Right lung (tissue), 10 donors: Measurements from ENCODE around the gene ADK. TPM values are rescaled to one million over a fixed set of nuclear protein-coding genes. Genes with fewer than 3 reads are reported as not detected.

ENCODE experiments used
- DNase-seq, 2 donors: peaks; one replicate each; pipeline ENCODE4 v3.0.0-alpha.2; 2013
- long read RNA-seq, 8 donors: transcript quantifications; one replicate each; lab custom pipeline, GENCODE V29; 2026
- polyA plus RNA-seq, 5 donors: library from polyadenylated mRNA; unstranded; fragments of 120-200 nt; gene quantifications; one replicate each; pipeline versions ENCODE4 v1.2.1 to v1.2.3, GENCODE V29; 2013; ENCODE audit warnings: inconsistent platforms in 1 of 5, low replicate concordance in 1 of 5; ENCODE audit not compliant: insufficient read length in 5 of 5, insufficient read depth in 1 of 5

The ADK gene
- polyA plus RNA-seq = 10 to 100 TPM; 44.0 to 74.0 (median 58.8) TPM
- long read RNA-seq, donor 1, transcript ADK-201 (11 exons, 1,169 nt) = minor isoform, 12 of 26 reads
- long read RNA-seq, donor 1, transcript ADK-202 (11 exons, 2,083 nt) = major isoform, 13 of 26 reads
- long read RNA-seq, donor 1, partial matches to known transcripts = 0 of 26 reads
- long read RNA-seq, donor 1, other reads (novel, unspliced or antisense) = 0 of 26 reads
- long read RNA-seq, donor 2, transcript ADK-201 (11 exons, 1,169 nt) = major isoform, 11 of 15 reads
- long read RNA-seq, donor 2, partial matches to known transcripts = 0 of 15 reads
- long read RNA-seq, donor 2, other reads (novel, unspliced or antisense) = 0 of 15 reads
- long read RNA-seq, donor 3, partial matches to known transcripts = 5 of 10 reads
- long read RNA-seq, donor 3, other reads (novel, unspliced or antisense) = 0 of 10 reads
- long read RNA-seq, donor 4, transcript ADK-201 (11 exons, 1,169 nt) = major isoform, 6 of 11 reads
- long read RNA-seq, donor 4, partial matches to known transcripts = 0 of 11 reads
- long read RNA-seq, donor 4, other reads (novel, unspliced or antisense) = 0 of 11 reads
- long read RNA-seq, donor 5, transcript ADK-202 (11 exons, 2,083 nt) = minor isoform, 12 of 36 reads
- long read RNA-seq, donor 5, transcript ADK-201 (11 exons, 1,169 nt) = major isoform, 15 of 36 reads
- long read RNA-seq, donor 5, partial matches to known transcripts = 8 of 36 reads
- long read RNA-seq, donor 5, other reads (novel, unspliced or antisense) = 0 of 36 reads
- long read RNA-seq, donor 6, transcript ADK-201 (11 exons, 1,169 nt) = minor isoform, 7 of 28 reads
- long read RNA-seq, donor 6, transcript ADK-202 (11 exons, 2,083 nt) = major isoform, 11 of 28 reads
- long read RNA-seq, donor 6, partial matches to known transcripts = 10 of 28 reads
- long read RNA-seq, donor 6, other reads (novel, unspliced or antisense) = 0 of 28 reads
- long read RNA-seq, donor 7, transcript ADK-201 (11 exons, 1,169 nt) = major isoform, 5 of 12 reads
- long read RNA-seq, donor 7, transcript ADK-202 (11 exons, 2,083 nt) = major isoform, 5 of 12 reads
- long read RNA-seq, donor 7, partial matches to known transcripts = 0 of 12 reads
- long read RNA-seq, donor 7, other reads (novel, unspliced or antisense) = 0 of 12 reads
- long read RNA-seq, donor 8, transcript ADK-202 (11 exons, 2,083 nt) = major isoform, 5 of 8 reads
- long read RNA-seq, donor 8, partial matches to known transcripts = 0 of 8 reads
- long read RNA-seq, donor 8, other reads (novel, unspliced or antisense) = 0 of 8 reads

- DNase-seq = peak; percentile 99
These were observed at the start of gene ADK for GRCh38 chr10:74150990-74151878. Gene ADK, plus strand, starts transcription at chr10:74151221. Its CDS starts 58 bp downstream, at chr10:74151279.

DNA sequence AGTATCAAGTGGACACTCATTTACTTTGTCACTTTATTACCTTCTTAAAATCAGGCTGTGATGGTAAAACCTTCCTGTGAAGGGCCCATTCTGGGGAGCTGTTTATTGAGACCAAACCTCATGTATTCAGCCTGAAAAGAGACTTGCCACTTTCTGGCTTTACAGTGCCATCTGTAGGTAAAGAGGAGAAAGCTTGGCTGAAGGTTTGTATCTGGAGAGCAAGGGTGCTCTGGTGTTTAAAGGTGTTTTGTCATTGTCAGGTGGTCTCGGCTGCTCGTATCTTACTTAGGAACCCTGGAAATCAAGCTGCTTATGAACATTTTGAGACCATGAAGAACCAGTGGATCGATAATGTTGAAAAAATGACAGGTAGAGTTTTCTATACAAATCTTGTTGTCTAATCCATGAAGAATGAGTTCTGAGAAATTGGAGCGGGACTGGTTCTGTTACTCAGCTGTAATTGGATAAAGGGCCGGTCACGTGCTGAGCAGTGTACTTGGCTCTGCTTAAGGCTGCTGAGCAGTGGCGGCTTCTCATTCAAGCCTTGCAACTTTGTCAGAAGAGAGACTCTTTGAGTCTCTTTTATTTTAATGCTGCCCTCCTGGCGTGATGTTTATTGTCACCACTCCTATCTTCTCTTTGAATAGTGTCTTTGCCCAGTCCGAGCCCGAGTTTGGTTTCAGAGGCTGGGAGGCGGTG lies 47.3 kb upstream of the ADK start:
- DNase-seq = no peak

GRCh38 chr10:74104480-74104879 lies 46.5 kb upstream of the ADK start:
- DNase-seq = no peak

GRCh38 chr10:74104996-74105395 lies 46.0 kb upstream of the ADK start:
- no peak for DNase-seq

DNA sequence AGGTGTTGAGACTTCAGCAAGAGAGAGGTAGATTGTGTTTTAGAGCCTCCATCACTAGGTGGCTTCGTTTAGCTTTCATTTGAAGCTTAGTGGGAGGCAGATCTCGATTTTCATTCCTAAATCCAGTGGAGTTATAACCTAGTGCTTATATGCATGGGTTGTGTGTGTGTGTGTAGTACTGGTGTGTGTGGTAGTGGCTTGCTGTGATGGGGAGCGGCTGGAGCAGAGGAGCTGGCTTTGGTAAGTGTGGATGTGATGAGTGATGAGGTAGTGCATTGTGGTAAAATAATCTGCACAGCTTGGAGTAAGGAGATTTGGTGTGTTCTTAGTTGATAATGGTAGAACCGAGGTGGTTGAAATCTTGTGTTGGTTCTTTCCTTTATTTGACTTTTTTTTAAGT lies 43.6 kb upstream of the ADK start:
- DNase-seq = no peak

DNA sequence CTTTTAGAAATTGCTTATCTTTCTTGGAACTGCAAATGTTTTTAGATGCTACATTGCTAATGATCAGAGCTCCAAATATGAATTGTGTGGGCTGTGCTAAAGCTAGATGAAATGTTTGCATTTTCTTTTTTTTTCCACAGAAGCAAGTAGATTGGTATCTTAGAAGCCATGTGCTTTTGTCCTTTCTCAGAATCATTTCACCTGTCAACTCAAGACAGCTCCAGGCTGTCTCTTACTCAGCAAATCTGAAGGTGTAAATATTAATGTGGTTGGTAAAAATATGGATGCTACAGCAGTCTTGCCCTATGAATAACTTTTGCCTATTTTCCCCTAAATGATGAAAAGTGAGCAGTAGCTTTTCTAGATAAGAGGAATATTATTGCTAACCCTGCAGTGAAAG lies 41.6 kb upstream of the ADK start:
- DNase-seq = no peak

GRCh38 chr10:74110120-74110519 lies 40.9 kb upstream of the ADK start:
- no peak for DNase-seq

DNA sequence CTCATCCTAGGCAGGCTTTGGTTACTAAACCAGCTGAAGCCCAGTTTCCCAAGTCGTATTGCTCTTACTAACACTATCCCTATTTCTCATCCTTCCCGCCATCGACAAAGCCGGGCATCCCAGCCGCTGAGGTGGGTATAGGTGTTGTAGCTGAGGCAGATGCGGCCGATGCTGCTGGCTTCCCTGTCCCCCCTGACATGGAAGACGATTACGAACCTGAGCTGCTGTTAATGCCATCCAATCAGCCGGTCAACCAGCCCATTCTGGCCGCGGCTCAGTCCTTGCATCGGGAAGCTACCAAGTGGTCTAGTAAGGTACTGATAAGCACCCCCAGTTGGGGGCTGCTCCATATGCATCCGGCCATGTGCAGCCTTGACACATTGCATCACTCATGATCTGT lies 39.2 kb upstream of the ADK start:
- DNase-seq = no peak

GRCh38 chr10:74113546-74113945 lies 37.5 kb upstream of the ADK start:
- no peak for DNase-seq

DNA sequence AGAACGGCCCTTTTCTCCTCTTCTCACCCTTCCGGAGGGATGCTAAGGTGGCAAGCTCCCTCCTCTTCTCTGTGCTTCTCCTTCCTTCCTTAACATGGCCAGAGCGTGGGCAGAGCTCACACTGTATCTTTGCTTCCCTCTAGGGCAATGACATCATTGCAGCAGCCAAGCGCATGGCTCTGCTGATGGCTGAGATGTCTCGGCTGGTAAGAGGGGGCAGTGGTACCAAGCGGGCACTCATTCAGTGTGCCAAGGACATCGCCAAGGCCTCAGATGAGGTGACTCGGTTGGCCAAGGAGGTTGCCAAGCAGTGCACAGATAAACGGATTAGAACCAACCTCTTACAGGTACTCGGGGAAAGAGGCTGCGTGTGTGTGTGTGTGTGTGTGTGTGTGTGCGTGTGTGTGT lies 37.0 kb upstream of the ADK start:
- no peak for DNase-seq

DNA sequence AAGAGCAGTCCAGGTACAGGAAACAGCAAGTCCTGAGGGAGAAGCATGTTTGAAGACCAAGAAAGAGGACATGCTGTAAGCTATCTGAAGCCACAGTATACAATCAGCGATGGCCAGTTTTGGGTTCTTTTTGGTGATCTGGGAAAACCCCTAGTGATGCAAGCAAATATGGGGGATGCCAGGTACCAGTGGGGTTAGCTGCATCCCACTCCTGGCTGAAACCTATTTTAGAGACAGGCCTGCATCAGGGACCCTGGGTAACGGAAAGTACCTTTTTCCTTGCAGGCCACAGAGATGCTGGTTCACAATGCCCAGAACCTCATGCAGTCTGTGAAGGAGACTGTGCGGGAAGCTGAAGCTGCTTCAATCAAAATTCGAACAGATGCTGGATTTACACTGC lies 33.3 kb upstream of the ADK start:
- no peak for DNase-seq

GRCh38 chr10:74118804-74119203 lies 32.2 kb upstream of the ADK start:
- DNase-seq = no peak

- DNase-seq = peak; percentile 32 to 35
These were observed 30.1 kb upstream of the ADK start for GRCh38 chr10:74120911-74121310.

GRCh38 chr10:74121368-74121767 lies 29.7 kb upstream of the ADK start:
- DNase-seq = no peak

DNA sequence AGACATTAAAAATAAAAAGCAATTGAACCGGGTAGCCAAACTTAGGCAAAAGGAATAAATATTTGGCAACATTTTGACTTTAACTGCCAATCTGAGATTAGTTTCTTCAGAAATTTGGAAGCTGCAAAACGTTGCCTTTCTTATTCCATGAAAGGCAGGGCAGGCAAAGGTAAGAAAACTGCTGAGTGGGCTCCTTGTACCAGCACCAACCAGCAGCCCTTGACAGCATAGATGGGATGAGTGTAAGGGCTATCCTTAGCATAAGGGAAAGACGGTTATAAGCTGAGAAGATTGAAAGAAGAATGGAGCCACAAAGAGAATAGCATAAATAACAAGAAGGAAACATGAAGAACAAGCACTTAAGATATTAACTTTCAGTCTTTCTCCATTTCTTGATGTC lies 29.0 kb upstream of the ADK start:
- no peak for DNase-seq

DNA sequence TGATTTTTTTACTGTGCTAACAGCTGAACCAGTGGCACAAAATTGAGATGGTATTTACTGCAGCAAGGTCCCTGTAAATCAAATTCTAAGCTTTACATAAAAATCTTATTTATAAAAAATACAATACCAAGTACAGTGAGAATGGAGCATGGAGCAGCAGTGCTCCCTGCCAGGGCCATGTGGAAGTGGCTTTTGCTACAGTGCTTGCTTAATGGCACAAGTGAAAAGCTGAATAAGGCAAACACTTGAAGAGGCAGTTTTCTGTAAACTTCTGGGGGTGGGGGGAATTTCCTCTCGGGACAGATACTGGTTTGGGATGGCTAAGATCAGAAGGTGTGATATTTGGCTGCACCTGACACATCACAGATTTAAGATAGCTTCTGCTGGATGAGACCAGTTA lies 27.9 kb upstream of the ADK start:
- no peak for DNase-seq

GRCh38 chr10:74133923-74134820 lies 16.8 kb upstream of the ADK start:
- DNase-seq = no peak

GRCh38 chr10:74135452-74135851 lies 15.6 kb upstream of the ADK start:
- DNase-seq = no peak

GRCh38 chr10:74137992-74138391 lies 13.0 kb upstream of the ADK start:
- DNase-seq = no peak
